GM12801 (cell line): Measurements from ENCODE around the gene RHOH.

Experiments used
- CTCF ChIP-seq: IDR thresholded peaks from one replicate; pipeline ENCODE4 v1.5.1; 2011; ENCODE audit warnings: control low read depth; ENCODE audit not compliant: insufficient read length; ENCODE audit errors: extremely low read depth

The RHOH gene

GRCh38 chr4:40211224-40212185 lies 14.7 kb downstream of the RHOH start:
- TF ChIP-seq CTCF: no peak

- TF ChIP-seq CTCF: no peak
These were observed 16.1 kb downstream of the RHOH start for GRCh38 chr4:40212674-40213527.

GRCh38 chr4:40214038-40214437 lies 17.2 kb downstream of the RHOH start:
- no peak for TF ChIP-seq CTCF

GRCh38 chr4:40214661-40215418 lies 18.0 kb downstream of the RHOH start:
- TF ChIP-seq CTCF: no peak

GRCh38 chr4:40216622-40217366 lies 20.0 kb downstream of the RHOH start:
- TF ChIP-seq CTCF: no peak

GRCh38 chr4:40221744-40222143 lies 24.9 kb downstream of the RHOH start:
- no peak for TF ChIP-seq CTCF
